A673 (cell line): ENCODE results near the gene EEFSEC. TPM values are rescaled to one million over a fixed set of nuclear protein-coding genes. Genes with fewer than 3 reads are reported as not detected.

Experiments used
- BruUV-seq: library from RNA; stranded (reverse); fragments of 400-500 nt; replicated peaks from 2 replicates; lab custom pipeline; 2021; lab: Mats Ljungman, UMichigan
- CTCF ChIA-PET: fragments of 300-600 bp; sonication (Branson Sonifier 250); formaldehyde crosslinking; loops from one replicate; lab custom pipeline; 2022; ENCODE audit warnings: antibody characterized with exemption; lab: Charles Lee
- POLR2A ChIA-PET: fragments of 300-600 bp; sonication (Branson Sonifier 250); formaldehyde crosslinking; loops from one replicate; lab custom pipeline; 2022; ENCODE audit warnings: antibody characterized with exemption; ENCODE audit not compliant: low non-redundant PET; lab: Charles Lee
- DNase-seq: peaks from one replicate; pipeline ENCODE4 v3.0.0-alpha.2; 2015; ENCODE audit warnings: low spot score
- H3K27ac ChIP-seq: fragments of 200-600 bp; sonication (generic); 2 replicates; pipeline ENCODE4 v1.5.1; 2016; ENCODE audit warnings: mixed run types, low read depth, mild to moderate bottlenecking, mixed read lengths, antibody characterized with exemption, low read length; ENCODE audit not compliant: poor library complexity, severe bottlenecking
- H3K27me3 ChIP-seq: fragments of 200-600 bp; sonication (generic); replicated peaks from 2 replicates; pipeline ENCODE4 v1.6.1; 2017; ENCODE audit warnings: mixed run types, low read depth, mild to moderate bottlenecking, mixed read lengths, antibody characterized with exemption, low read length; ENCODE audit not compliant: insufficient read depth, poor library complexity
- H3K36me3 ChIP-seq: fragments of 200-600 bp; sonication (generic); 2 replicates; pipeline ENCODE4 v1.6.1; 2016; ENCODE audit warnings: mixed run types, mild to moderate bottlenecking, mixed read lengths, antibody characterized with exemption, low read length; ENCODE audit not compliant: insufficient read depth, poor library complexity, severe bottlenecking
- H3K4me1 ChIP-seq: fragments of 200-600 bp; sonication (generic); 2 replicates; pipeline ENCODE4 v1.6.1; 2017; ENCODE audit warnings: mixed run types, mild to moderate bottlenecking, mixed read lengths, antibody characterized with exemption, low read length; ENCODE audit not compliant: insufficient read depth, poor library complexity, severe bottlenecking
- H3K4me3 ChIP-seq: fragments of 200-600 bp; sonication (generic); 2 replicates; pipeline ENCODE4 v1.5.1; 2016; ENCODE audit warnings: low read depth, mixed run types, mild to moderate bottlenecking, mixed read lengths, low read length; ENCODE audit not compliant: poor library complexity, severe bottlenecking
- H3K9me3 ChIP-seq: fragments of 200-600 bp; sonication (generic); 2 replicates; pipeline ENCODE4 v1.6.1; 2016; ENCODE audit warnings: mixed run types, low read depth, mild to moderate bottlenecking, mixed read lengths, antibody characterized with exemption, low read length; ENCODE audit not compliant: poor library complexity, severe bottlenecking
- CTCF ChIP-seq: fragments of 300-800, 200-600 bp; sonication (generic); conservative IDR thresholded peaks from 2 replicates; pipeline ENCODE4 v1.5.1; 2017; ENCODE audit warnings: low read depth, mild to moderate bottlenecking, antibody characterized with exemption, low read length, moderate library complexity, mixed read lengths
- EZH2 ChIP-seq: fragments of 200-600 bp; sonication (generic); IDR thresholded peaks from 2 replicates; pipeline ENCODE4 v1.6.1; 2017; ENCODE audit warnings: borderline replicate concordance, low read depth, mild to moderate bottlenecking, mixed read lengths, antibody characterized with exemption, low read length; ENCODE audit not compliant: poor library complexity, severe bottlenecking
- intact Hi-C: fragments of 100-400 bp; cut with micrococcal nuclease; formaldehyde crosslinking; loops from one replicate; pipeline ENCODE4 v1.10.0; 2022; ENCODE audit not compliant: unreplicated experiment
- total RNA-seq: library from RNA; stranded (reverse); gene quantifications from 2 replicates; pipeline ENCODE4 v1.2.3, GENCODE V29; 2021

The EEFSEC gene
- total RNA-seq, 1 experiment from 2014 or later = 19.7 TPM

DNA sequence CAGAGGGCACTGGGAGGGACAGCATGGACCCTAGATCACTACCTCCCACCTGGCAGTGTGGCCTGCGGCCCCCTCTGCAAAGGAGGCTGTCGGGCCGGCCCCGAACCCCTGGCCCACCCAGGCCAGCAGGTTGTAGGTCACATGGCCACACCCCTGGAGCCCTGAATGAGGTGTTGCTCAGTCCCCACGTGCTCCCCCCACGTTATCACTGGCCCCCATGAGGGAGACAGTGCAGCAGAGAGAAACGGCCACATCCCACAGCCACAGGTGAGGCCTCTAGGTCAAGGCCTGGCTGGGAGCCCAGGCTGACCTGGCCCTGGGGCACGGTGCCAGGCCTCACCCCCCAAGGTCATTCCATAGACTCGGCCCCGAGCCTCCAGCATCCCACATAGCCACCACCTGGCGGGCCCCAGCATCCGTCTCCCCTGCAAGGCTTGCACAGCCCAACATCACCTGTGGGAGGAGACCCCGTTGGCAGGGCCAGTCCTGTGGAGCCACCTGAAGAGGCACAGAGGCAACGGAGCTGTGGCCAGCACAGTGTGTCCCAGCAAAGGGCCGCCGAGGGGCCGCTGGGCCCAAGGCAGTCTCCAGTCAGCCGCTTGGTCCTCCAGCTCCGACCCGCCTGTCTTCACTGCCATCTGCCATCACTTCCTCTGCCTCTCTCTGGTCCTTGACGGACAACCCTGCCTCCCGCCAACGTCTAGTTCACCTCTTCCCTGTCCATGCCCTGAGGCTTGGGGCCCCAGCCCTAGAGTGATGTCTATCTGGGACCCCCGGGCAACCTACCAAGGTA, 260.3 kb downstream of the EEFSEC start:
- Histone ChIP-seq H3K27ac (no peak overlapping the region), H3K4me3 (no peak overlapping the region), H3K9me3 (no peaks in the 10 kb centered on the region), H3K27me3 (no peaks in the 10 kb centered on the region), H3K36me3 (no peaks in the 10 kb centered on the region), H3K4me1 (no peaks in the 10 kb centered on the region)
- BruUV-seq = no TSS peak
- DNase-seq = no peak
- TF ChIP-seq CTCF (no peak), EZH2 (no peak)
- intact Hi-C loops = no loop called here
- ChIA-PET CTCF (no interaction called here), POLR2A (interaction anchor here (0.5 kb wide), 1 partner anchor 160 kb away, joined by 4 read pairs; no protein-coding TSS in a partner anchor)

DNA sequence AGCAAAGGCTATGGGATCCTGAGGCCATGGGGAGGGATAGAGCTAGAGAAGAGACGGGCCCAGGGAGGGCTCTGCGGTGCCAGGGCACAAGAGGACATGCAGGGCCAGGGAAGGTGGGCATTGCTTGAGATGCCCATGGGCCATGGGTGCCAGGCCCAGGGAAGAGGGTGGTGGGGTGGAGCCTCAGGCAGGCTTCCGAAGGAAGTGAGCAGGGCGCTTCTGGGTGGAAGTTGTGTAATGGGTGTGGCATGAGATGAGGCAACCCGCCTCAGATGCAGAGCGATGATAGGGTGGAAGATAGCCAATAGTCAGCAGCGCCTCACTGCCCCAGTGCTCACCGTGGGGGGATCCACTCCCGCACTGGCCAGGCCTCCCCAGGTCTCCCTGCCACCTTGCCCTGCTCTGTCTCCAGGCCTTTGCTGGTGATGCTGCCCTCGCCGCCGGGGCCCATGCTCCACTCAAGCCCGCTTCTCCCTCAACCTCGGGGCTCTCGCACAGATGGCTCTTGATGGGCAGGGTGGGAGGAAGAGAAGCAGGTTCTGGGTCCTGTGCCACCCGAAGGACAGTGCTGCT, 262.0 kb downstream of the EEFSEC start:
- intact Hi-C loops = no loop called here

More for the DNA sequence above, 262.0 kb downstream of the EEFSEC start:
- Histone ChIP-seq H3K36me3 (no peaks in the 10 kb centered on the region), H3K4me1 (no peaks in the 10 kb centered on the region), H3K27me3 (no peaks in the 10 kb centered on the region), H3K27ac (no peak overlapping the region), H3K9me3 (no peaks in the 10 kb centered on the region), H3K4me3 (no peak overlapping the region)
- no peak for DNase-seq
- TF ChIP-seq EZH2 (no peak), CTCF (no peak)
- ChIA-PET CTCF (no interaction called here), POLR2A (no interaction called here)
- BruUV-seq = no TSS peak
